HepG2 (cell line): ENCODE results near the gene SERP1. TPM values are rescaled to one million over a fixed set of nuclear protein-coding genes. Genes with fewer than 3 reads are reported as not detected.
A peak's percentile ranks its signal among the peaks of the same experiment; 100 is the strongest.

Experiments
- BCLAF1 ChIP-seq: fragments of 450-650 bp; IDR thresholded peaks from 2 replicates; pipeline ENCODE4 v1.6.1; 2017; ENCODE audit warnings: mild to moderate bottlenecking
- FOXK1 ChIP-seq: sonication (generic); formaldehyde crosslinking; IDR thresholded peaks from 2 replicates; pipeline ENCODE4 v1.4.0; 2020; ENCODE audit warnings: low read depth, missing genetic modification reagents, borderline replicate concordance
- KDM3A ChIP-seq: IDR thresholded peaks from 2 replicates; pipeline ENCODE4 v1.6.1; 2018; ENCODE audit warnings: low read depth, missing compliant biosample characterization
- MBNL3 ChIP-seq: fragments of 250-450 bp; sonication (Bioruptor Pico); conservative IDR thresholded peaks from 2 replicates; pipeline ENCODE4 v1.8.0; 2022; ENCODE audit warnings: mild to moderate bottlenecking, inconsistent platforms
- MED1 ChIP-seq: sonication (generic); formaldehyde crosslinking; IDR thresholded peaks from 2 replicates; pipeline ENCODE4 v1.4.0; 2020; ENCODE audit warnings: missing genetic modification reagents
- MYNN ChIP-seq: sonication (generic); formaldehyde crosslinking; IDR thresholded peaks from 2 replicates; pipeline ENCODE4 v1.4.0; 2020; ENCODE audit warnings: mild to moderate bottlenecking, low read depth, missing genetic modification reagents
- PATZ1 ChIP-seq: sonication (generic); formaldehyde crosslinking; IDR thresholded peaks from 2 replicates; pipeline ENCODE4 v1.4.0; 2020; ENCODE audit warnings: missing genetic modification reagents
- RARG ChIP-seq: sonication (generic); formaldehyde crosslinking; IDR thresholded peaks from 2 replicates; pipeline ENCODE4 v1.4.0; 2020; ENCODE audit warnings: low read depth, mild to moderate bottlenecking, missing genetic modification reagents
- RFXAP ChIP-seq: sonication (generic); formaldehyde crosslinking; IDR thresholded peaks from 2 replicates; pipeline ENCODE4 v1.4.0; 2020; ENCODE audit warnings: missing genetic modification reagents, borderline replicate concordance
- SIX1 ChIP-seq: sonication (generic); formaldehyde crosslinking; IDR thresholded peaks from 2 replicates; pipeline ENCODE4 v1.4.0; 2020; ENCODE audit warnings: missing genetic modification reagents, borderline replicate concordance
- TEF ChIP-seq: sonication (generic); formaldehyde crosslinking; IDR thresholded peaks from 2 replicates; pipeline ENCODE4 v1.5.0; 2020; ENCODE audit warnings: missing genetic modification reagents
- TFAP4 ChIP-seq: sonication (generic); IDR thresholded peaks from 2 replicates; pipeline ENCODE4 v1.6.1; 2016; ENCODE audit warnings: low read depth, borderline replicate concordance
- THAP9 ChIP-seq: sonication (generic); formaldehyde crosslinking; IDR thresholded peaks from 2 replicates; pipeline ENCODE4; 2020; ENCODE audit warnings: missing genetic modification reagents, mild to moderate bottlenecking, borderline replicate concordance
- TOE1 ChIP-seq: sonication (generic); formaldehyde crosslinking; IDR thresholded peaks from 2 replicates; pipeline ENCODE4 v1.4.0; 2020; ENCODE audit warnings: mild to moderate bottlenecking, missing genetic modification reagents
- ZBTB7B ChIP-seq: sonication (generic); formaldehyde crosslinking; IDR thresholded peaks from 2 replicates; pipeline ENCODE4 v1.4.0; 2020; ENCODE audit warnings: missing genetic modification reagents
- ZNF180 ChIP-seq: sonication (generic); formaldehyde crosslinking; IDR thresholded peaks from 2 replicates; pipeline ENCODE4 v1.4.0; 2020; ENCODE audit warnings: low read depth, missing genetic modification reagents, borderline replicate concordance
- ZNF24 ChIP-seq: fragments of 450-650 bp; IDR thresholded peaks from 2 replicates; pipeline ENCODE4 v1.6.1; 2017; ENCODE audit warnings: antibody characterized with exemption, mild to moderate bottlenecking
- ZNF430 ChIP-seq: sonication (generic); formaldehyde crosslinking; IDR thresholded peaks from 2 replicates; pipeline ENCODE4 v1.9.0; 2021; ENCODE audit warnings: mild to moderate bottlenecking, missing genetic modification reagents
- ZNF501 ChIP-seq: sonication (generic); formaldehyde crosslinking; IDR thresholded peaks from 2 replicates; pipeline ENCODE4 v1.5.1; 2020; ENCODE audit warnings: mild to moderate bottlenecking, moderate library complexity, missing genetic modification reagents
- polyA plus RNA-seq, 8 experiments: library from polyadenylated mRNA; depleted of rRNA in 3 of 8; stranded (reverse) in 7 of 8; unstranded in 1 of 8; fragments of >200 nt; fragmentation: Illumina TruSeq in 4 of 8; extraction: Trizol in 4 of 8; gene quantifications; 2 replicates each; pipeline versions ENCODE4 v1.2.1 to v1.2.3, GENCODE V29; 2011 to 2016; ENCODE audit warnings: low read depth in 4 of 8, missing spikeins in 1 of 8, mixed read lengths in 1 of 8; ENCODE audit not compliant: insufficient read depth in 1 of 8
- total RNA-seq, 5 experiments: library from RNA; depleted of rRNA; stranded (reverse); fragments of >200 nt; fragmentation: Illumina TruSeq; extraction: Trizol; gene quantifications; 2 replicates each; pipeline ENCODE4 v1.2.3, GENCODE V29; 2016; ENCODE audit warnings: low read depth in 1 of 5

Gene SERP1
- total and polyA plus RNA-seq, 2 of the 13 experiments (the other 11 are each of a cell fraction or from before 2014, with no cell fraction given): 61.2 to 95.0 TPM

GRCh38 chr3:150546226-150547044 lies at the start of gene SERP1, which contains the start of gene EIF2A (continued):
- TF ChIP-seq MED1 (CRISPR knock-in tag): peak; percentile 77
- peak; percentile 68 for TF ChIP-seq ZNF430
- TF ChIP-seq ZNF24: 0 out of 2 replicates have a peak, but pooled peaks have one; percentile 37
- TF ChIP-seq ZNF180 (CRISPR knock-in tag): no peak
- no peak for TF ChIP-seq SIX1
- TF ChIP-seq KDM3A (CRISPR knock-in tag): no peak
- no peak; the same call in 1 of the 2 replicates for TF ChIP-seq MYNN (CRISPR knock-in tag)
- peak; percentile 96 for TF ChIP-seq ZNF501 (CRISPR knock-in tag)
- no peak for TF ChIP-seq ZBTB7B (CRISPR knock-in tag)
- TF ChIP-seq TEF: 0 out of 2 replicates have a peak, but pooled peaks have one; percentile 36
- no peak for TF ChIP-seq RARG (CRISPR knock-in tag)
- TF ChIP-seq TOE1 (CRISPR knock-in tag): no peak
- peak; percentile 82 for TF ChIP-seq FOXK1 (CRISPR knock-in tag)
- TF ChIP-seq THAP9: peak; percentile 99
- TF ChIP-seq RFXAP (CRISPR knock-in tag): peak; percentile 18; the same call in 1 of the 2 replicates
- no peak for TF ChIP-seq MBNL3 (CRISPR knock-in tag)
- TF ChIP-seq PATZ1 (CRISPR knock-in tag): peak; percentile 94
- peak; percentile 10; the same call in 1 of the 2 replicates for TF ChIP-seq TFAP4
- no peak for TF ChIP-seq BCLAF1
